ENCODE measurements around the gene KIAA0319L. TPM values are rescaled to one million over a fixed set of nuclear protein-coding genes. Genes with fewer than 3 reads are reported as not detected.

Gene KIAA0319L
- total RNA-seq, 2 donors from 2014 or later = 58.8 to 79.0 TPM

- no peaks in the 10 kb centered on the region for H3K9me3 ChIP-seq (ENCODE audit: control insufficient read depth, low read length, poor library complexity, severe bottlenecking)
- Mint-ChIP-seq H3K27ac (peak overlapping the region; percentile 19), H3K4me1 (peaks cover 18% of the 10 kb centered on the region), H3K27me3 (no peaks in the 10 kb centered on the region), H3K4me3 (peak overlapping the region; percentile 80), H3K36me3 (ENCODE audit: low read depth) (peaks cover 3% of the 10 kb centered on the region)
- ATAC-seq (no peak), DNase-seq (no peak)
Measured at GRCh38 chr1:35575416-35575958, 18.3 kb upstream of the KIAA0319L start.

GRCh38 chr1:35574655-35575415 is 17.6 kb upstream of the KIAA0319L start:
- no peak overlapping the region for H3K27ac Mint-ChIP-seq
- H3K4me3 Mint-ChIP-seq = no peak overlapping the region
- H3K4me1 Mint-ChIP-seq = peaks cover 18% of the 10 kb centered on the region
- no peaks in the 10 kb centered on the region for H3K9me3 ChIP-seq (ENCODE audit: control insufficient read depth, low read length, poor library complexity, severe bottlenecking)
- H3K27me3 Mint-ChIP-seq = no peaks in the 10 kb centered on the region
- DNase-seq = no peak
- ATAC-seq = no peak
- peaks cover 3% of the 10 kb centered on the region for H3K36me3 Mint-ChIP-seq (ENCODE audit: low read depth)

- Mint-ChIP-seq H3K27me3 (no peaks in the 10 kb centered on the region), H3K27ac (no peak overlapping the region), H3K36me3 (ENCODE audit: low read depth) (peaks cover 3% of the 10 kb centered on the region), H3K4me3 (no peak overlapping the region), H3K4me1 (peaks cover 18% of the 10 kb centered on the region)
- DNase-seq = no peak
- ATAC-seq = no peak
- no peaks in the 10 kb centered on the region for H3K9me3 ChIP-seq (ENCODE audit: control insufficient read depth, low read length, poor library complexity, severe bottlenecking)
Measured at GRCh38 chr1:35574125-35574654, 17.0 kb upstream of the KIAA0319L start.

- H3K27ac Mint-ChIP-seq = peak within 1 kb of the TSS; percentile 2
- H3K27me3 Mint-ChIP-seq = no peaks in the 10 kb centered on the region
- no peak for ATAC-seq
- no peaks in the 10 kb centered on the region for H3K9me3 ChIP-seq (ENCODE audit: control insufficient read depth, low read length, poor library complexity, severe bottlenecking)
- H3K36me3 Mint-ChIP-seq (ENCODE audit: low read depth) = peaks cover 3% of the 10 kb centered on the region
- H3K4me3 Mint-ChIP-seq = peak within 1 kb of the TSS; percentile 21
- no peak for DNase-seq
- peaks cover 24% of the 10 kb centered on the region for H3K4me1 Mint-ChIP-seq
Measured at GRCh38 chr1:35573198-35574124, 16.3 kb upstream of the KIAA0319L start, which contains the start of gene TFAP2E. Gene TFAP2E, plus strand, starts transcription at chr1:35573314. Its CDS starts 264 bp downstream, at chr1:35573578.

GRCh38 chr1:35572296-35572695 is 15.1 kb upstream of the KIAA0319L start:
- Mint-ChIP-seq H3K4me1 (peaks cover 19% of the 10 kb centered on the region), H3K4me3 (no peak overlapping the region), H3K36me3 (ENCODE audit: low read depth) (peaks cover 3% of the 10 kb centered on the region), H3K27me3 (no peaks in the 10 kb centered on the region), H3K27ac (peak overlapping the region; percentile 2)
- H3K9me3 ChIP-seq (ENCODE audit: control insufficient read depth, low read length, poor library complexity, severe bottlenecking) = no peaks in the 10 kb centered on the region
- ATAC-seq = no peak
- no peak for DNase-seq

- DNase-seq = no peak
- H3K27me3 Mint-ChIP-seq = no peaks in the 10 kb centered on the region
- no peaks in the 10 kb centered on the region for H3K9me3 ChIP-seq (ENCODE audit: control insufficient read depth, low read length, poor library complexity, severe bottlenecking)
- H3K27ac Mint-ChIP-seq = peak overlapping the region; percentile 6
- no peak for ATAC-seq
- peaks cover 16% of the 10 kb centered on the region for H3K4me1 Mint-ChIP-seq
- no peak overlapping the region for H3K4me3 Mint-ChIP-seq
- peaks cover 3% of the 10 kb centered on the region for H3K36me3 Mint-ChIP-seq (ENCODE audit: low read depth)
Measured at GRCh38 chr1:35571263-35571662, 14.1 kb upstream of the KIAA0319L start.

- ATAC-seq (no peak), DNase-seq (no peak)
- Mint-ChIP-seq H3K27me3 (no peaks in the 10 kb centered on the region), H3K27ac (peak overlapping the region; percentile 6), H3K4me3 (no peak overlapping the region), H3K4me1 (peaks cover 12% of the 10 kb centered on the region), H3K36me3 (ENCODE audit: low read depth) (peaks cover 3% of the 10 kb centered on the region)
- H3K9me3 ChIP-seq (ENCODE audit: control insufficient read depth, low read length, poor library complexity, severe bottlenecking) = no peaks in the 10 kb centered on the region
Measured at GRCh38 chr1:35570589-35571137, 13.5 kb upstream of the KIAA0319L start.

GRCh38 chr1:35569936-35570335 is 12.7 kb upstream of the KIAA0319L start:
- Mint-ChIP-seq H3K27me3 (no peaks in the 10 kb centered on the region), H3K27ac (no peak overlapping the region), H3K36me3 (ENCODE audit: low read depth) (no peaks in the 10 kb centered on the region), H3K4me3 (no peak overlapping the region), H3K4me1 (peaks cover 8% of the 10 kb centered on the region)
- DNase-seq (no peak), ATAC-seq (no peak)
- no peaks in the 10 kb centered on the region for H3K9me3 ChIP-seq (ENCODE audit: control insufficient read depth, low read length, poor library complexity, severe bottlenecking)

GRCh38 chr1:35568975-35569395 is 11.8 kb upstream of the KIAA0319L start:
- Mint-ChIP-seq H3K27ac (no peak overlapping the region), H3K36me3 (ENCODE audit: low read depth) (no peaks in the 10 kb centered on the region), H3K4me3 (peak overlapping the region; percentile 49), H3K4me1 (peaks cover 16% of the 10 kb centered on the region), H3K27me3 (no peaks in the 10 kb centered on the region)
- DNase-seq (peak; percentile 33 to 50 (median 36)), ATAC-seq (peak; percentile 67)
- no peaks in the 10 kb centered on the region for H3K9me3 ChIP-seq (ENCODE audit: control insufficient read depth, low read length, poor library complexity, severe bottlenecking)

GRCh38 chr1:35567947-35568558 is 10.8 kb upstream of the KIAA0319L start:
- no peak for ATAC-seq
- Mint-ChIP-seq H3K4me1 (peaks cover 18% of the 10 kb centered on the region), H3K36me3 (ENCODE audit: low read depth) (no peaks in the 10 kb centered on the region), H3K27ac (peak overlapping the region; percentile 4), H3K4me3 (no peak overlapping the region), H3K27me3 (no peaks in the 10 kb centered on the region)
- no peaks in the 10 kb centered on the region for H3K9me3 ChIP-seq (ENCODE audit: control insufficient read depth, low read length, poor library complexity, severe bottlenecking)
- no peak for DNase-seq

- no peaks in the 10 kb centered on the region for H3K9me3 ChIP-seq (ENCODE audit: control insufficient read depth, low read length, poor library complexity, severe bottlenecking)
- DNase-seq (no peak), ATAC-seq (no peak)
- H3K27ac Mint-ChIP-seq = no peak overlapping the region
- peaks cover 2% of the 10 kb centered on the region for H3K36me3 Mint-ChIP-seq (ENCODE audit: low read depth)
- no peaks in the 10 kb centered on the region for H3K27me3 Mint-ChIP-seq
- H3K4me3 Mint-ChIP-seq = no peak overlapping the region
- peaks cover 30% of the 10 kb centered on the region for H3K4me1 Mint-ChIP-seq
Measured at GRCh38 chr1:35565742-35566133, 8.5 kb upstream of the KIAA0319L start.

- H3K9me3 ChIP-seq (ENCODE audit: control insufficient read depth, low read length, poor library complexity, severe bottlenecking) = no peaks in the 10 kb centered on the region
- peak overlapping the region; percentile 97 for H3K27ac Mint-ChIP-seq
- no peak for ATAC-seq
- H3K36me3 Mint-ChIP-seq (ENCODE audit: low read depth) = peaks cover 2% of the 10 kb centered on the region
- no peaks in the 10 kb centered on the region for H3K27me3 Mint-ChIP-seq
- H3K4me3 Mint-ChIP-seq = no peak overlapping the region
- peaks cover 30% of the 10 kb centered on the region for H3K4me1 Mint-ChIP-seq
- DNase-seq = no peak
Measured at GRCh38 chr1:35564884-35565741, 7.9 kb upstream of the KIAA0319L start.

Measured in T-helper 17 cell (primary cell).